ENCODE measurements around the gene ADGRD2.

DNA sequence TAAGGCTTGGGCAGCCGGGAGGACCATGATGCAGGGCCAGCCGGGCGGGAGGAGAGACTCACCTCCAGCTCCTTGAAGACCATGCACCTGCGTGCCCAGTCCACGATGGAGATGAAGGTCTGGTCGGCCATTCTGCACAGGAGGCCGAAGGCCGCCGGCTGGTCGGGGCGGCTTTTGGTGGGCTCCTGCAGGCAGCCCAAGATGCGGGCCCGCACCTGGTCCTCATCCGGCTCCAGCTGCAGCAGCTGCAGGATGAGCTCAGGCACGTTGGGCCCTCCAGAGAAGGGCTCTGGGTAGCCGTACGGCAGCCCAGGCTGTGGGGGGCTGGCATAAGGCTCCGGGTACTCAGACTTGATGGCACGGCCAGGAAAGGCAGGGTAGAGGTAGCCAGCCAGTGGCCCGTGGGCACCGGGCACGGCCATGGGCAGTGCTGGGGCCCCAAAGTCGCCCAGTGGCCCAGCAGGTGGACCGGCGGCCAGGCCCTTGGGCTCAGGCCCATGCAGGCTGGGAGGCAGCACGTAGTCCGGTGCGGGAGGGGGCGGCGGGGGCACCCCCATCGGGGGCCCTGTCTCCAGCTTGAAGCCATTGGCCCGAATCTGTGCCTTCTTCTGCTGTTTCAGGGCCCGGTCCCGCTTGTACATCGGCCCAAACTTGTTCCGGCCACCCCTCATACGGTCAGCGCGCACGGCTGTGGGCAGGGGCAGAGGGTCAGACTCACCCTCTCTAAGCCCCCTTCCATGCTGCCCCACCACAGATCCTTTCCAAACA, 50.0 kb downstream of the ADGRD2 start:
- TF ChIP-seq EZH2 (IDR thresholded peaks at IDR 0.05; ENCODE audit: low read length, unreplicated experiment): no peak
- TF ChIP-seq, protein P1, sequence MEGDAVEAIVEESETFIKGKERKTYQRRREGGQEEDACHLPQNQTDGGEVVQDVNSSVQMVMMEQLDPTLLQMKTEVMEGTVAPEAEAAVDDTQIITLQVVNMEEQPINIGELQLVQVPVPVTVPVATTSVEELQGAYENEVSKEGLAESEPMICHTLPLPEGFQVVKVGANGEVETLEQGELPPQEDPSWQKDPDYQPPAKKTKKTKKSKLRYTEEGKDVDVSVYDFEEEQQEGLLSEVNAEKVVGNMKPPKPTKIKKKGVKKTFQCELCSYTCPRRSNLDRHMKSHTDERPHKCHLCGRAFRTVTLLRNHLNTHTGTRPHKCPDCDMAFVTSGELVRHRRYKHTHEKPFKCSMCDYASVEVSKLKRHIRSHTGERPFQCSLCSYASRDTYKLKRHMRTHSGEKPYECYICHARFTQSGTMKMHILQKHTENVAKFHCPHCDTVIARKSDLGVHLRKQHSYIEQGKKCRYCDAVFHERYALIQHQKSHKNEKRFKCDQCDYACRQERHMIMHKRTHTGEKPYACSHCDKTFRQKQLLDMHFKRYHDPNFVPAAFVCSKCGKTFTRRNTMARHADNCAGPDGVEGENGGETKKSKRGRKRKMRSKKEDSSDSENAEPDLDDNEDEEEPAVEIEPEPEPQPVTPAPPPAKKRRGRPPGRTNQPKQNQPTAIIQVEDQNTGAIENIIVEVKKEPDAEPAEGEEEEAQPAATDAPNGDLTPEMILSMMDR (conservative IDR thresholded peaks at IDR 0.05; ENCODE audit: low read depth, low read length): no peak

Data from PC-3 (cell line).